Measurements from ENCODE around the gene TSKU. TPM values are rescaled to one million over a fixed set of nuclear protein-coding genes. Genes with fewer than 3 reads are reported as not detected.

TSKU gene
- total RNA-seq, 1 donor from 2014 or later: 29.2 TPM

GRCh38 chr11:76742902-76743301, 40.3 kb upstream of the TSKU start:
- TF ChIP-seq, protein P1, sequence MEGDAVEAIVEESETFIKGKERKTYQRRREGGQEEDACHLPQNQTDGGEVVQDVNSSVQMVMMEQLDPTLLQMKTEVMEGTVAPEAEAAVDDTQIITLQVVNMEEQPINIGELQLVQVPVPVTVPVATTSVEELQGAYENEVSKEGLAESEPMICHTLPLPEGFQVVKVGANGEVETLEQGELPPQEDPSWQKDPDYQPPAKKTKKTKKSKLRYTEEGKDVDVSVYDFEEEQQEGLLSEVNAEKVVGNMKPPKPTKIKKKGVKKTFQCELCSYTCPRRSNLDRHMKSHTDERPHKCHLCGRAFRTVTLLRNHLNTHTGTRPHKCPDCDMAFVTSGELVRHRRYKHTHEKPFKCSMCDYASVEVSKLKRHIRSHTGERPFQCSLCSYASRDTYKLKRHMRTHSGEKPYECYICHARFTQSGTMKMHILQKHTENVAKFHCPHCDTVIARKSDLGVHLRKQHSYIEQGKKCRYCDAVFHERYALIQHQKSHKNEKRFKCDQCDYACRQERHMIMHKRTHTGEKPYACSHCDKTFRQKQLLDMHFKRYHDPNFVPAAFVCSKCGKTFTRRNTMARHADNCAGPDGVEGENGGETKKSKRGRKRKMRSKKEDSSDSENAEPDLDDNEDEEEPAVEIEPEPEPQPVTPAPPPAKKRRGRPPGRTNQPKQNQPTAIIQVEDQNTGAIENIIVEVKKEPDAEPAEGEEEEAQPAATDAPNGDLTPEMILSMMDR (IDR thresholded peaks at IDR 0.05; ENCODE audit: partially characterized antibody, unreplicated experiment): no peak
- no peak for DNase-seq
- H3K27ac Mint-ChIP-seq (ENCODE audit: unreplicated experiment): no peak overlapping the region
- H3K36me3 Mint-ChIP-seq (ENCODE audit: unreplicated experiment): no peaks in the 10 kb centered on the region
- H3K27me3 Mint-ChIP-seq (ENCODE audit: unreplicated experiment): peaks cover 6% of the 10 kb centered on the region
- H3K4me1 Mint-ChIP-seq (ENCODE audit: low read depth, unreplicated experiment): peaks cover 6% of the 10 kb centered on the region
- peaks cover 4% of the 10 kb centered on the region for H3K9me3 Mint-ChIP-seq (ENCODE audit: unreplicated experiment)
- no peak overlapping the region for H3K4me3 Mint-ChIP-seq (ENCODE audit: unreplicated experiment)

DNA sequence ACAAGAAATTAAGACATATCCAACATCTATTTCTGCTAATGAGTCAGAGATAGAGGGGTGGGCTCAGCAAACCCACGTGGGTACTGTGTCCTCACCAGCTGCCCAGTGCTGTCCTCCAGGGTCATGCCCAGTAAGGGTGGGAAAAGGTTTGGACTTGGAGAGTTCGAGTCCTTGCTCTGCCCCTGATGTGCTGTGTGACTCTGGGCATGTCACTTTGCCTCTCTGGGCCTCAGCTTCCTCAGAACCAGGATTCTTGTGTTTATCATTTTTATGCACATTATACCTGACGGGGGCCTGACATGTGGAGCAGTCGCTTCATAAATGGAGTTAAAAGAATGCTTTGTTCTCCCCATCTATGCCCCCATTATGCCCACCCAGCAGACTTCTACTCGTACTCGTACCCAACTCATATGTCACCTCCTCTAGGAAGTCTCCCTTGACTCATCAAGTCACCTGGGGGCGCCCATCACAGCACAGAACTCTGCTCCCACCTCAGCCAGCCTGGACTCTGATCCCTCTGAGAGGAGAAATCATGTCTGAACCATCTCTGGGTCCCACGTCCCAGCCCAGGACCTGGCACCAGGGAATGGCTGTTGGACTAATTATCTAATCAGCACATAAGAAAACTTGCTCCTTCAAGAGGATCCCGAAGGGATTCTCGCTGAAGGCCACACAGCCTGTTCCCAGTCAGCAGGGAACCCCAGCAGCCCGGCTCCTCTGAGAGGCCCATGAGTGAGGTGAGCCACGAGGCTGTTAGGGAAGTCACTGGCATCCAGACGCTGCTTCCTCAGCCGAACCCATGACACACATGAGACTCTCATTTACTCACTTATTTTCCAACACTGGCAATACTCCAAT, 38.7 kb upstream of the TSKU start:
- no peak for DNase-seq
- Mint-ChIP-seq H3K4me1 (ENCODE audit: low read depth, unreplicated experiment) (peaks cover 11% of the 10 kb centered on the region), H3K27ac (ENCODE audit: unreplicated experiment) (no peak overlapping the region), H3K4me3 (ENCODE audit: unreplicated experiment) (no peak overlapping the region), H3K27me3 (ENCODE audit: unreplicated experiment) (peaks cover 4% of the 10 kb centered on the region), H3K9me3 (ENCODE audit: unreplicated experiment) (peaks cover 2% of the 10 kb centered on the region), H3K36me3 (ENCODE audit: unreplicated experiment) (no peaks in the 10 kb centered on the region)
- TF ChIP-seq, protein P1 (IDR thresholded peaks at IDR 0.05; ENCODE audit: partially characterized antibody, unreplicated experiment): no peak

DNA sequence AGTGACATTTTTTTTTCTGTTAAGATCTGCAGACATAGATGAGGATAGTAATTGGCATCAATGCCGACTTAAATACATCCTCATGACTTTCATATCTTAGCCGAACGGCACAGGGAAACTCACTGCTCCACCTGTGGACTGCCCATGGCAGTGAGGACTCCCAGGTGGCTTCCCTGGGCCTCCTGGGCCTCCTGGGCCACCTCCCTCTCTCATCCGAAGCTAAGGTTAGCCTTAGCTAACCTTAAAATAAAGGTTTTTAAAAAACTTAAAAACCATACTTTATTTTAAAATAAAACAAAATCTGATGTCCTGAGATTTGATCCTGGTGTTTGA, 38.1 kb upstream of the TSKU start:
- Mint-ChIP-seq H3K9me3 (ENCODE audit: unreplicated experiment) (peaks cover 2% of the 10 kb centered on the region), H3K4me1 (ENCODE audit: low read depth, unreplicated experiment) (peaks cover 11% of the 10 kb centered on the region), H3K4me3 (ENCODE audit: unreplicated experiment) (no peak overlapping the region), H3K27ac (ENCODE audit: unreplicated experiment) (no peak overlapping the region), H3K36me3 (ENCODE audit: unreplicated experiment) (no peaks in the 10 kb centered on the region), H3K27me3 (ENCODE audit: unreplicated experiment) (peaks cover 4% of the 10 kb centered on the region)
- TF ChIP-seq, protein P1 (IDR thresholded peaks at IDR 0.05; ENCODE audit: partially characterized antibody, unreplicated experiment): no peak
- DNase-seq: no peak

- H3K27me3 Mint-ChIP-seq (ENCODE audit: unreplicated experiment): peaks cover 4% of the 10 kb centered on the region
- no peak for DNase-seq
- no peak overlapping the region for H3K27ac Mint-ChIP-seq (ENCODE audit: unreplicated experiment)
- H3K36me3 Mint-ChIP-seq (ENCODE audit: unreplicated experiment): no peaks in the 10 kb centered on the region
- H3K4me3 Mint-ChIP-seq (ENCODE audit: unreplicated experiment): no peak overlapping the region
- TF ChIP-seq, protein P1 (IDR thresholded peaks at IDR 0.05; ENCODE audit: partially characterized antibody, unreplicated experiment): no peak
- peaks cover 2% of the 10 kb centered on the region for H3K9me3 Mint-ChIP-seq (ENCODE audit: unreplicated experiment)
- H3K4me1 Mint-ChIP-seq (ENCODE audit: low read depth, unreplicated experiment): peaks cover 11% of the 10 kb centered on the region
These were observed 37.5 kb upstream of the TSKU start for GRCh38 chr11:76745561-76746207.
